ENCODE results near the gene FAM32A. TPM values are rescaled to one million over a fixed set of nuclear protein-coding genes. Genes with fewer than 3 reads are reported as not detected.

The FAM32A gene
- total and polyA plus RNA-seq, 2 of the 8 experiments (the other 6 are each of a cell fraction or from before 2014, with no cell fraction given), result 75.6 to 105 TPM

- Histone ChIP-seq H2BK120ac (replicated peaks; ENCODE audit: low read depth, low read length) (no peak overlapping the region), H3K4me1 (replicated peaks in 1 of 4; ENCODE audit: control insufficient read depth in 3 of 4, insufficient read depth in 4 of 4, low read length in 3 of 4) (no peaks in the 10 kb centered on the region; a peak in 1 of 7 replicates), H3K27me3 (replicated peaks in 1 of 4; ENCODE audit: control insufficient read depth in 3 of 4, extremely low read depth in 1 of 4, insufficient read depth in 3 of 4, low read length in 3 of 4) (no peaks in the 10 kb centered on the region; a peak in 1 of 7 replicates), H3K23me2 (ENCODE audit: low read depth, low read length) (no peaks in the 10 kb centered on the region), H3K79me1 (ENCODE audit: low read depth, low read length) (no peaks in the 10 kb centered on the region), H3K9ac (replicated peaks in 1 of 4; ENCODE audit: extremely low read depth in 1 of 4, low read depth in 3 of 4, low read length in 3 of 4) (no peak overlapping the region), H2BK5ac (ENCODE audit: low read depth, low read length) (no peak overlapping the region), H3K4me2 (ENCODE audit: insufficient read depth in 1 of 2, low read depth in 2 of 2, low read length in 2 of 2) (no peak overlapping the region), H4K91ac (replicated peaks; ENCODE audit: insufficient read length, low read length) (no peak overlapping the region), H2BK12ac (ENCODE audit: low read depth, low read length) (no peak overlapping the region), H3K4ac (replicated peaks; ENCODE audit: insufficient read length, low read depth, low read length) (no peak overlapping the region), H3K4me3 (ENCODE audit: extremely low read depth in 1 of 4, insufficient read depth in 2 of 4, low read depth in 3 of 4, low read length in 4 of 4) (no peak overlapping the region), H3K27ac (ENCODE audit: low read depth, low read length) (no peak overlapping the region), H3K14ac (ENCODE audit: insufficient read length) (no peak overlapping the region), H3K23ac (ENCODE audit: insufficient read length) (no peak overlapping the region), H3K56ac (replicated peaks; ENCODE audit: insufficient read length, low read depth, low read length) (no peak overlapping the region), H4K5ac (ENCODE audit: insufficient read length, low read depth, low read length) (no peak overlapping the region), H3K79me2 (ENCODE audit: control insufficient read depth in 1 of 2, insufficient read depth in 2 of 2, low read length in 2 of 2) (no peaks in the 10 kb centered on the region), H2BK15ac (ENCODE audit: low read length) (no peak overlapping the region), H2BK20ac (ENCODE audit: low read length) (no peak overlapping the region), H3K18ac (ENCODE audit: extremely low read depth, low read length) (no peak overlapping the region), H3K9me3 (ENCODE audit: insufficient read depth in 2 of 2, low read depth in 1 of 2, low read length in 1 of 2) (no peaks in the 10 kb centered on the region), H2AK5ac (ENCODE audit: low read depth, low read length) (no peak overlapping the region), H4K20me1 (replicated peaks in 1 of 2; ENCODE audit: control insufficient read depth in 1 of 2, insufficient read depth in 2 of 2, low read length in 2 of 2) (peaks cover 3 to 10% of the 10 kb centered on the region in 2 experiments), H2AFZ (ENCODE audit: low read length) (no peak overlapping the region), H3K36me3 (ENCODE audit: control insufficient read depth in 2 of 4, insufficient read depth in 4 of 4, low read length in 3 of 4) (no peaks in the 10 kb centered on the region; a peak in 2 of 8 replicates), H4K8ac (ENCODE audit: extremely low read depth, insufficient read depth, low read length) (0 out of 2 replicates have a peak overlapping the region, but pooled peaks have one; percentile 5)
- DNase-seq (ENCODE audit: low read depth in 1 of 2, low spot score in 2 of 2) (no peak), FAIRE-seq (no peak)
- POLR2A ChIA-PET (ENCODE audit: partially characterized antibody), result no interaction called here
- TF ChIP-seq JUND (IDR thresholded peaks at IDR 0.05; ENCODE audit: low read length), result no peak
- no peak for TF ChIP-seq BACH1 (IDR thresholded peaks at IDR 0.05; ENCODE audit: low read length)
- TF ChIP-seq RFX5 (IDR thresholded peaks at IDR 0.05; ENCODE audit: borderline replicate concordance, low read depth, low read length), result no peak
- no peak for TF ChIP-seq EZH2 (IDR thresholded peaks at IDR 0.05; ENCODE audit: low read depth, low read length, severe bottlenecking)
- TF ChIP-seq MAFK (IDR thresholded peaks at IDR 0.05; ENCODE audit: low read depth, low read length), result no peak
- no peak for TF ChIP-seq PHF8 (conservative IDR thresholded peaks at IDR 0.05; ENCODE audit: low read depth, low read length)
- no peak for TF ChIP-seq SIX5 (IDR thresholded peaks at IDR 0.05; ENCODE audit: low read depth, low read length)
- TF ChIP-seq CBX8 (IDR thresholded peaks at IDR 0.05; ENCODE audit: borderline replicate concordance, low read depth, low read length), result no peak
- no peak for TF ChIP-seq RAD21 (IDR thresholded peaks at IDR 0.05 in 1 of 2, conservative IDR thresholded peaks at IDR 0.05 in 1 of 2; ENCODE audit: low read depth in 2 of 2, low read length in 2 of 2)
- TF ChIP-seq SIN3A (conservative IDR thresholded peaks at IDR 0.05 in 1 of 2, IDR thresholded peaks at IDR 0.05 in 1 of 2; ENCODE audit: low read depth in 1 of 2, low read length in 2 of 2), result no peak
- CTCF ChIA-PET (ENCODE audit: partially characterized antibody), result interaction anchor here (1.0 kb wide), 1 partner anchor 18 kb away, joined by 3 read pairs; no protein-coding TSS in a partner anchor
- 85% methylated on average over 12 of the region's 21 CpGs; no CpG with 5 or more reads in 1 of the 2 experiments for WGBS, 2 experiments (ENCODE audit: extremely low coverage in 1 of 2, insufficient coverage in 1 of 2, insufficient read length in 1 of 2, insufficient replicate concordance in 2 of 2, low coverage in 1 of 2, low lambda C conversion rate in 2 of 2, missing lambda C conversion rate in 1 of 2)
These were observed 43.6 kb downstream of the FAM32A start for GRCh38 chr19:16228637-16229321.

All from H1 (cell line).